Uterus (tissue), 2 donors: ENCODE data around the gene STAT2.
"Not testable (repeated sequence)": the region's sequence is repeated elsewhere in the genome, so short reads cannot be mapped to it uniquely, and the experiment has no call there.

ENCODE experiments used
- CTCF ChIP-seq, 4 experiments: fragments of 200-600 bp in 2 of 4; fragments of 450-650 bp in 2 of 4; sonication (generic) in 2 of 4; IDR thresholded peaks; one replicate each; pipeline ENCODE4 v1.5.1; 2016 to 2019; ENCODE audit warnings: antibody characterized with exemption in 4 of 4, mild to moderate bottlenecking in 2 of 4, moderate library complexity in 1 of 4
- POLR2A ChIP-seq, 2 donors: fragments of 450-650 bp; IDR thresholded peaks; one replicate each; pipeline ENCODE4 v1.6.1; 2016; ENCODE audit warnings: antibody characterized with exemption in 2 of 2, mild to moderate bottlenecking in 1 of 2, moderate library complexity in 1 of 2

GRCh38 chr12:56321610-56322009 is 38.3 kb downstream of the STAT2 start:
- not testable (repeated sequence) for TF ChIP-seq POLR2A, CTCF (IDR thresholded peaks at IDR 0.05)
